Measurements from ENCODE around the gene NPAS3.

- TF ChIP-seq CTCF (tag by site-specific recombination; IDR thresholded peaks at IDR 0.05) (no peak), ZNF24 (tag by site-specific recombination; IDR thresholded peaks at IDR 0.05) (no peak), ZNF148 (tag by site-specific recombination; IDR thresholded peaks at IDR 0.05; ENCODE audit: borderline replicate concordance) (no peak), ZSCAN5A (tag by site-specific recombination; IDR thresholded peaks at IDR 0.05) (no peak), ZNF580 (tag by site-specific recombination; IDR thresholded peaks at IDR 0.05) (no peak), ZBTB49 (tag by site-specific recombination; IDR thresholded peaks at IDR 0.05; ENCODE audit: low read depth) (no peak), WT1 (tag by site-specific recombination; IDR thresholded peaks at IDR 0.05) (no peak), ZNF433 (tag by site-specific recombination; IDR thresholded peaks at IDR 0.05; ENCODE audit: low read depth) (no peak), REST (tag by site-specific recombination; IDR thresholded peaks at IDR 0.05) (no peak), ZNF274 (IDR thresholded peaks at IDR 0.05; ENCODE audit: low read length) (no peak), ZNF274 (tag by site-specific recombination; IDR thresholded peaks at IDR 0.05; ENCODE audit: borderline replicate concordance) (no peak), ZNF223 (tag by site-specific recombination; IDR thresholded peaks at IDR 0.05) (no peak), HIC1 (tag by site-specific recombination; IDR thresholded peaks at IDR 0.05) (no peak), ZFP3 (tag by site-specific recombination; IDR thresholded peaks at IDR 0.05; ENCODE audit: low read depth) (no peak), GFI1B (tag by site-specific recombination; IDR thresholded peaks at IDR 0.05) (no peak)
Observed at GRCh38 chr14:33317675-33318074, 379.0 kb downstream of the NPAS3 start.
